ENCODE results near the gene NEK9.

Gene NEK9

DNA sequence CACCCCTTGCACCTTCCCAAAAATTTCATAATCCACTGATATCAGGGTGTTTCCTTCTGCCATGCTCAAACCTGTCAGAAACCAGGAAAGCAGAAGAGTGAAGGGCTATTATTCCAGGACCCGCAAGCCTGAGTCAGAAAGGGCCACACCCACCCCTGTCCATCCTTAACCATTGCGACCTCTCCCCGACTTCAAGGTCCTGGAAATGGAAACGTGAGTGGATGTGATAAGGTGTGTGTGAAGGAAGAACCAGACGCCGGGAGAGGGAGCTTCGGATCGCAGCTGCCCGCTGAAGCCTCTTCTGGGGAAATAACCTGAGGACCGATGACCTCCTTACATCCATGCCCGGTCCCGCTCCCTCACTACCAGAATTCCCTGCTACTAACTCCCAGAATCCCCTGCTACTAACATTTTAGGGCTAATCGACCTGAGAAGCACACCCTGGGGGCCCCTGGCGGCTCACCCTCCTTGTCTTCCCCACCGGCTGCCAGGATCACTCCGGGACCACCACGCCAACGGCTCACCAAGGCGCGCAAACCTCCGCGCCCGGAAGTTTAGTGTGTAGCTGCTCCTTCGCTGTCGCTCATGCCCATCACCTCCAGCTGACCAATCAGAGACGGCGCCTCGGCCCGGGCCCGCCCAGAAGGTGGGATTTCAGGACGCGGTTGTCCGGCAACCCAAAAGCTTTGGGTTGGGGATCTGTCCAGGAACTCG, 63.2 kb downstream of the NEK9 start, which contains the start of gene ACYP1:
ACYP1 (minus strand) TSS at position 534 of the 714 bp plus-strand sequence; CDS start at position 63, 471 bp downstream.
- DNase-seq, result peak; percentile 92

DNA sequence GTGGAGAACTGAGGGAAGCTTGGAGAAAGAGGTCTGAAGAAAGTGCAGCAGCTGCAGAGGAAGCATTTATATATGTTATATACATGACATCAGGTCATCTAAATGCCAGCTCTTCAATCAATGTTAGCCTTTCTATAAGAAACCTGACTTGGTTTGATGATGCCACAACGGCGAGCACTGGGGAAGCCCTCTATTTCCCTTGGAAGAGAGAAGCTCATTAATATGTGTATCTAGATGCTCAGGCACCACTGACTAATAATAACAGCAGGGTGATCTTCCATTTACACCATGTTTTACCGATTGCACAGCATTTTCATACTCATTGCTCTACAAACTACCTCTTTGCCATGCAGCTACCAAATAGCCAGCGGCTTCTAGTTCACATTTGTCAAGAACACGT, 63.8 kb downstream of the NEK9 start:
- DNase-seq, result peak in 1 of 2 donors; percentile 4

DNA sequence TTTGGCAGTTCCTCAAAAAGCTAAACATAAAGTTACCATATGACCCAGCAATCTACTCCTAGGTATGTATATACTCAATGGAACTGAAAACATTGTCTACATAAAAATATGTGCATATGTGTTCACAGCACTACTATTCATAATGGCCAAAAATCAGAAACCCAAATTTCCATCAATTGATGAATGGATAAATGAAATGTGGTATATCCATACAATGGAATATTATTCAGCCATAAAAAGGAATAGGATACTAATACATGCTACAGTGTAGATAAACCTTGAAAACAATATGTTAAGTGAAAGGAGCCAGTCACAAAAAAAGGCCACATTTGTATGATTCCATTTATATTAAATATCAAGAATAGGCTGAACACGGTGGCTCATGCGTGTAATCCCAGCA, 66.4 kb downstream of the NEK9 start:
- no peak for DNase-seq

DNA sequence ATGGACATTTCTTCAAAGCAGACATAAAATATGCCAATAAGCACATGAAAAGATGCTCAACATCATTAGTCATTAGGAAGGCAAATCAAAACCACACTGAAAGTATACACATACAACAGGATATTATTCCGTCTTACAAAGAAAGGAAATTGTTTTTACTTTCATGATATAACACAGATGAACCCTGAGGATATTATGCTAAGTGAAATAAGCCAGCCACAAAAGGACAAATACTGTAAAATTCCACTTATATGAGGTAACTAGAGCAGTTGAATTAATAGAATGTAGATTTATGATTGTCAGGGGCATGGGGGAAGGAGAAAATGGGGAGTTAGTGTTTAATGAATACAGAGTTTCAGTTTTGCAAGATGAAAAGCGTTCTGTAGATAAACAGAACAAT, 67.2 kb downstream of the NEK9 start:
- no peak for DNase-seq

DNA sequence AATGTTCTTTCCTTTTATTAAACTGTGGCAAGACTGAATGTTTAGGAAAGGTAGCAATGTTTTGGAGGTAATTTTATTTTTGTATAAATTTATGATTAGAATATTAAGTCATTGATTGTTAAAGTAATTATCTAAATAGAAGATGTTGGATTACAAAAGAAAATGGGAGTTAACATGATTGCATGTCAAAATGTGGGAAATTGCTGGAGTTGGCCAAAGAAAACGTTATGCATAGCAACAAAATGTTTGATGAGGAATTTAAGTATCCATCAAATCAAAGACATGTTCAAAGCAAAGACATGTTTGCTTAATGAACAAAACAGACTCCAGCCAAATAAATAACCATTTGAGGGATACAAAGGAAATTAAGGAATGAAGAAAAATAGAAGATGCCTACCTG, 72.4 kb downstream of the NEK9 start:
- no peak for DNase-seq

DNA sequence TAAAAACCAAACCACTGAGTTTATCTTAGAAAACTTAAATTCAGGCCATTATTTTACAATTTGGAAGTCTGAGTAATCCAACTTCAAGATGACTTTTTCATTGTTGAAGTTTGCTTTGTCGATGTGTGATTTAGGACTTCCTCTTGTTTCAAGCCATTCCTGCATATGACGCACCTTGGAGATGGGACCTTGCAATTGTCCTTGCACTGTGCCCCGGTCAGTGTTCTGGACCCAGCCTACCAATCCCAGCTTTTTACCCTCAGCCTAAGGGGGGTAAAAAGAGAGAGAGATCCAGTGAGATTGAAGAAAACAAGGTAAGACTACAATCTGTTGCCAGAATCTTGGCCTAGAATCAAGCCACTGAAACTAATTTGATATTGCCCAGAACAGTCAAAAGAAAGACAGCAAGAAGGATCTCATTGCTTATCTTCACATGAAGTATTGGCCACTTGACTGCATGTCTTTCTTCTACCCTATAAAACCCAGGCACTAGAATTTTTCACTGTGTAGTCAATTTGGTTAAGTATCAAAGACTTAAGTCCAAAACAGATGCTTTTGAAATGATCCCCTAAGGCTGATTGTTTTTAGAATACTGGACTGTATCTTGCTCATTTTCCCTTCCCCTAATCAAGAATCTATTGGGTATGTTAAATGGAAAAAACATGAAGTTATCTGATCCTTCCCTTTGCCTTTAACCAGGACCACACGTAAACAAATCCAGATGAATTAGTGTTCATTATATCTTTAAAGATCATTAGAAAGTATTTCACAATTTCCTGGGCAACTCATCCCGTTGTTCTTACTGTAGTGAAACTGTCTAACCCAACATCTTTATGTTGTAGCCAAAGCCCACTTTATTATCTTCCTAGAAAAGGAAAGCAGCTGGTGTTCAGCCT, 73.2 kb downstream of the NEK9 start:
- DNase-seq, result no peak

DNA sequence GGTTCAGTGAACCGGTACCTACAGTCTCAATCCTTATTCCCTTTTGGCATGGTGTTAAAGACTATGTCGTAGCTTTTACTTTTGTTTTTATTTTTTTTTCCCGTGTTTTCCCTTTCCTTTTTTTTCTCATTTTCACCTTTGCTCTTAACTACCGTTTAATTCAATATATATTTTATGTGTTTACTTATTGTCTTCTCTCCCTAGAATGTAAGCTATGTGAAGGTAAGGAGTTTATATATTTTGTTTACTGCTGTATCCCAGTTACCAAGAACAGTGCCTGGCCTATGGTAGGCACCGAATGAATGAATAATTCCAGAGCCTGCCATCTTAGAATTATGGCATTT, 75.3 kb downstream of the NEK9 start:
- no peak for DNase-seq

DNA sequence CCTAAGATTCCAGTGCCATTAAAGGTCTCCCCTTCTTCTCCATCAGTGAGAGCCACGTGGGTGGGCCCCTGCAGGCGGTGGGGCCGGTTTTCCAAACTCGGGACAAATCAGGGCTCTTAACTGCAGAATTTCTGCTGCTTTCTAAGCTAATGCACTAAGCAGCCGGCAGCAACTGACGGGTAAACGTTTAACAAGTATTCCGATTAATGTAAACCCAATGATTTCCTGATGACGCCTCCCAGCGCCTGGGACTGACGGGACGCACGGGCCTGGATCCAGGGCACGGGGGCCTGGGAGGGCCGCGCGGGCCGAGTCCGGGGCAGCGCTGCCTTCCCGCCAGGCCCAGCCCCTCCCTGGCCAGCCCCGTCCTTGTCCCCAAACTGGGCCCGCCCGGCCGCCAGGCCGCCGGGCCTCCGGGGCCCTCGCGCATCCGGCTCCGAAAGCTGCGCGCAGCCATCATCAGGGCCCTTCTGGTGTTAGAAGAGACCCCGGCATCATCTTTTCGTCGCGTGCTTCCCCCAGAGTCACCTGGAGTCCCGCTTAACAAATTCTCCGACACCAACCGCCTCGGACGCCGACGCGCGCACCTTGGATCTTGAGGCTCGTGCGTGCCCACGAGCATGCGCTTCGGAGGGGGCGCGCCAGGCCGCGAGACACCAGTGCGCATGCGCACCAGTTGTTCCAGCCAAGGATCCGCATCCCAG, 75.8 kb downstream of the NEK9 start, which contains the start of gene MLH3:
MLH3 (minus strand) TSS at position 616 of the 704 bp plus-strand sequence. CDS start 1,812 bp downstream, outside the sequence.
- peak; percentile 82 for DNase-seq

DNA sequence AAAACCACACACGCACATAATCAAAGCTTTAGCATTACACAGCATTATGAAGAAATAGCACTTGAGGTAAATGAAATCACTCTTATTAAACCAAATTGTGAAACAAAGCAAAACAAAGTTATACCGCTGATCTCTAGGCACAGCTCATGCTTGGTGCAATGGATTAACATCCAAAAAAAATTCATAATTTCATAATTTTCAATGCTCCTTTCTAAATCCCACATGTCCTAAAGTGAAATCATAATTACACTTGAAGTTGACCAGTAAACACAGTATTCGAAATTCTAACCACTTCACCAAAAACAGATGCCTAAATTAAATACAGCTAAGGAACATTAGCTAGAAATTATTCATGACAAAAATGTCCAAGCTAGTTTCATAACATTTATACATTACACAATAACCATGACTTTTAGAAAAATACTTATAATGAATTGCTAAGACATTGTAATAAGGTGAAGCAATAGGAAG, 77.1 kb downstream of the NEK9 start:
- no peak for DNase-seq

DNA sequence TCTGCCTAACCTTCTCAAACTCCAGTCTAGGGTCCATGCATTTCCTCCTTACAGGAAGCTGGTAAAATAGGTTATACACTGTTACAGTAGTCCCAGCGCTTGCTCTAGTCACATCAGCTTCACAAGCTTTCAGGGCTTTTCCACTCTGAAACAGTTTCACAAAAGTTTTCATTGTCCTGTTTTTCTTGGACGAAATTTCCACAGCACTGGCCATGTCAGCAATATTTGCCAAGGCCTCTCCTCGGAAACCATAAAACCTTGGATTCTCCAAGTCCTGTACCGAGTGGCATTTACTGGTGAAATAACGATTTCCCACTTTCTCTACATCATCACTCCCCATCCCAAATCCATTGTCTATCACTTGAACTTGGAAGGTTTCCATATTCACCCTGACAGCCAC, 77.7 kb downstream of the NEK9 start:
- DNase-seq, result no peak

DNA sequence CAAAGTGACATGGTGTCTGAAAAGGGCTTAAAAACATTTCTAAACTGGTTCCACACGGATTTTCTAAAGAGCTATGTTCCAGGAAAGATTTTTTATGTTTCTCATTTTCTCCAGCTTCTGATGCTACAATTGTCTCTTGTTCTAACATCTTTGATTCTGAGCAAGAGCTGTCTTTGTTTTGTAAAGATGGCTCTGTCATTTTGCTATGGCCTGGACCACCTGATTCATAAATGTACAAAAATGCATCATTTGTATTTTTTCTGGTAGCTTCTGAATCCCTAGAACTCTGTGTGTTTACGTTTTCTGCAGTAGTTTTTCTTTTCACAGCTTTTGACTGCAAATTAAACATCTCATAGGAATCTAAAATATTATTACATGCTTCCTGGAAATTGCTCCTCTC, 78.7 kb downstream of the NEK9 start:
- DNase-seq, result no peak

DNA sequence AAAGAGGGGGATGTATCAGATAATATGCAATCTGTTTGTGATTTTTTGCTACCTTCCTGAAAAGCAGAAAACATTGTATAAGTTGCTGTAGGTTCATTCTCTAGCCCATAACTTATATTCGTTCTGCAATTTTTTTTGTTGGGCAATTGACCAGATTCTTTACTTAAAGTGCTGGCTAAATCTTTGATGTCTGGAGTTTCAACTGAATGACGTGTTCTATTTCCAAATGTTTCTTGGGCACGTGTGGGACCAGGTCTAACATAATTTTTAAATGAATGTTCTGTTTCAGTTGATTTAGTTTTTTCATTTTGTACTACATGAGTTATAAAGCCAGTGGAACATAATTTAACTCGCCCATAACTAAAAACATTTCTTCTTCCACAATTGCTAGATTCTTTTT, 79.3 kb downstream of the NEK9 start:
- DNase-seq, result no peak

DNA sequence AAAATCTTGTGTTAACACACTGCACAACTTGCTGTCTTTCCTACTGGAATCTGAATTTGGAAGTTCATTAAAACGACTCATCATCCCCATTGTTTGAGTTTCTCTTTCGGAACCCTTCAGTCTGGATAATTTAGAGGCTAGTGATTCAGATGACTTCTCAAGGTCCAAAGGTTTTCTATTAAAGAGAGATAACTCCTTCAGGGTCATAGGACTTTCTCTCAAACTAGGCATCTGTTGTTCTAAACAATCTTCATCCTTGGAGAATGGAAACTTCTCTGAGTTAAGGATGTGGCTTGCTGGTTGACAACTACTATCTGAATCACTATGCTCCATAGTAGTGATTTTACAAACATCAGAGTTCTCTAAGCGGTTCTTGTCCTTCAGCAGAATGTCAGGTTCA, 79.9 kb downstream of the NEK9 start:
- no peak for DNase-seq

DNA sequence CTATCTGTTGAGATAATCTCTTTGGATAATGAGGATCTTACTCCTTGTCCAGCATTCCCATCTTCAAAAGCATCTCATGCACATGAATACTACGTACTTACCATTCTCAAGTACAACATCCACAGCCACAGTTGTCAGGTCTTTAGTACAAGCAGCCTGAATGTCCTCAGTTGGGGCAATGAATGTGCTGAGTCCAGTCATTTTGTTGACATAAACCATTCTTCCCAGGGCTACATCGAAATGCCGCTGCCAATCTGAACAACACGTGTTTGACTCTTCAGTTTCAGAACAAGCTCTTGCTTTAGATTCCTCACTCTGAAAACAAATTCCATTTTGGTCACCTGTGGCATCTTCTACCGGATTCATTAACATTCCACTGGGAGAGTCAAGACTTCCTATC, 80.6 kb downstream of the NEK9 start:
- DNase-seq, result no peak

DNA sequence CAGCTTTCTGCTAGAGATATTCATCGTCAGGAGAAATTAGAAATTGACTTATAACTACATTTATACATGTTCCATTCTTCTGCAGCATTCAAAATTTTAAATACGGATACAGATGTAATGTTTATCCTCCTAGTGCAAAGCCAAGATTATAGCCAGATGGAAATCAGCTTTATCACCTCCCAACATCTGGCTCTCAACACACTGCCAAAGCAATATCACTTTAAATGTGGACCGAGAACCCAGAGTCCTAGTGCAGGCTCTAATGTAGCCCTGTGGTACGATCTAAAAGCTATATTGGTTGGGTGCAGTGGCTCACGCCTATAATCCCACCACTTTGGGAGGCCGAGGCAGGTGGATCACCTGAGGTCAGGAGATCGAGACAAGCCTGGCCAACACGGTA, 82.1 kb downstream of the NEK9 start:
- no peak for DNase-seq

DNA sequence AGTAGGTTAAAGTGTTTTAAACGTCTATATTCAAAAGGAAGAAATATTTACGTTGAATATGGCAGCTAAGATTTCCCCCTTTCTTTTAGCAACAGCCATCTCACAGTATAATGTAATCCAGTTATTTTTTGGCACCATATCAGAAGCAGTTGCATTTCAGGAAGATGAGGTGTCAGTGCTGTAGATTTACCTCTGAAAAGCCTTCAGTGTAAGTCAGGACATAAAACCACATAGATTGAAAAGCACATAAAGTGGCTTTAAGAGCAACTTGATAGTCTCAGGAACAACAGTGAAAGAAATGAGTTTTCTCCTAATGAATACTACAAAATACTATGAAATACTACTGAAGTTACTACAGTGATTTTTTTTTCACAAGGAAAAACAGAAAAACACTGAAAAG, 82.5 kb downstream of the NEK9 start:
- no peak for DNase-seq

DNA sequence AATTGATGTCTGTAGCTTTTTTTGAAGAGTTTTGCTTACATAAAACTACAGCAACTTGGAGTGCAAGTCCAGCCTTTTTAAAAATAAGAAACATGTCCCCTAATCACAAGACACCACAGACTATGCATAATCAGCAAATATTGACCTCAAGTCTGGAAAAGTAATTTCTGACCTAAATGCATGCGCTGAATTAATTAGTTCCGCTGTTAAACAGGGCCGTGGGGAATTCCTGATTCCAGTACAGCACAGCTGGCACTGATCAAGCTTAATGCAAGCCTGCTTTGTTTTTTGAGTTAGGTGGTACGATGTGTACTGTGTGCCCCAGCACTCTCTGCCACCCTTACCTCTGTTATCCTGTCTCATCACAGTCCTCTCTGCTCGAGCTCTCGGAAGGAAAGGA, 84.8 kb downstream of the NEK9 start:
- DNase-seq, result no peak

DNA sequence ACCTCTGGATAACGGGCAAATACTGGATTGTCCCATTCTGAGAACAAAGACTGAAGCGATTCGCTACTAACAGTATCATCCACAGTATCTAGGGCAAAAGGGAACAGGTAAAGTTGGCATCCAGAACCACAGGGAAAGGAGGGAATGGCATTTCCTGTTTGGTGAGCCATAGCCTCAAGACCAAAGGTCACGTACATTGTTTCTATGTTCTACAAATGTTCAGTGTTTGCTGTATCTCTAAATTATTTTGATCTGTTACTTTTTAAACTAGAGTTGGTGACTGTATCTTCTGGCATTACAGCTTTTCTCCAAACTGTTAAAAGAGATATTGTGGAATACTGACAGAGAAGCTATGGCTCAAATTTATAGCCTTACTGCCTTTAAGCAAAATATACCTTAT, 85.2 kb downstream of the NEK9 start:
- DNase-seq, result no peak

DNA sequence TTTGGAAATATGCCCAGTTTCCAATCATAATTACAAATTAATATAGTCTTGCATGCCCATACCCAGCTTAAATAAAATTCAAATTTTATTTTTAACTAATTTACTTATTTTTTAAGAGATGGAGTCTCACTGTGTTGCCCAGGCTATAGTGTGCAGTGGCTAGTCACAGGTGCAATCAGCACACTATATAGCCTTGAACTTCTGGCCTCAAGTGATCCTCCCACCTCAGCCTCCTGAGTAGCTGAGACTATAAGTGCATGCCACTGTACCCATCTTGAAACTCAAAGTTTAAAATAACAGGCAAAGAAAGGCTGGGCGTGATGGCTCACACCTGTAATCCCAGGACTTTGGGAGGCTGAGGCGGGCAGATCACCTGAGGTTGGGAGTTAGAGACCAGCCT, 85.9 kb downstream of the NEK9 start:
- no peak for DNase-seq

DNA sequence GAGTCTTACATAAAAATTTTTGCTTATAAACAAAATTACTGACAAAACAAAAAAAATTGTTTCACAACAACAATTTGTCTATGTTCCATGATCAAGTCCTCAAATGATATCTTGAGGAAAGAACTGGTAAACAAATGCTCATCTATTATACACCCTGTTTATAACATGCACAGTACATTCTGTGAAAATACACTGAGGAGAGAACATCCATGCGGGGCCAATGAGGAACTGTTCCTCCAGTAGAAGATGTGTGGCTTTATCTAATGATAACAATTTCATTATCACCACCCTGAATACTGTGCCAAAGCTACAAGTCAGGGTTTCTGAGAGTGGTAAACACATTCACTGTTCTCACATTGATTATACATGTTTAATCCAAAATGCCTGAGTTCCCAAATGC, 86.3 kb downstream of the NEK9 start:
- no peak for DNase-seq

DNA sequence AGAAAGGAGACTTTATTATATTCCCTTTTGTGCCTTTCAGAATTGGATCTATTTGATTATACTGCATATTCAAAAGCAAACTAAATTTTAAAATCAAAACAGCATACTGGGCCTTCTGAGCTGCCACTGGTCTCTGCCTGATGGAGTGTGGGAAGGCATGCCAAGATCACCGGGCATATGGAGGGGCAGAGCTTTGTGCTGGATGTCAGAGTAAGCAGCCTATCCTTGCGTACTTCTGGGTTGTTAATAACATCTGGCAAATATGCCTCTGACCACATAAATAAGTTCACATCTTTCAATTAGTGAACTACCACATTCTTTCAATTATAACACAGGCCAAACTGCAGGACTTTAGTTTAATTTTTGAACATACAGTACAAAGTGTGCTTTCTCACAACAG, 93.9 kb downstream of the NEK9 start:
- DNase-seq, result no peak

DNA sequence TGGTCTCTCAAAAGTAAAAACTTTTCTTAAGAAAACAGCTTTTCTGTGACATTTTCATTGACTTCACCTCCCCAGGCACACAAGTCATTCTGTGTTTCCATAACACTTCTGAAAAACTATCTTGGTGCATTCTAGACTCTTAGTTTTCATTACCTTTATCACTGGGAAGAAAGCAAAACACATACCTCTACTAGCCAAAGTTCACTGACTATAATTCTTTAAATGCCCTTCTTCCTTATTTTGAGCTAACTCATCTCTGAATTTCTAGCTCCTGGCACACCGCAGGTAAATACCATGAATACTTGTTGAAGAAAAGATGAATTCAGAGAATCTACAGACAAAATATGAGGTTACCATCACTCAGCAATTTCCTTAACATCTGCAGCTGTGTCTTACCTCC, 96.7 kb downstream of the NEK9 start:
- DNase-seq, result no peak
